Stimulated activated CD8-positive, alpha-beta memory T cell treated with anti-CD3 and anti-CD28 coated beads, Interleukin-15, amount 100 ng/mL, for 24 hours (primary cell): Measurements from ENCODE around the gene DPF3.

ENCODE experiments used
- DNase-seq: peaks from one replicate; pipeline ENCODE4 v3.0.0-alpha.2; 2020; ENCODE audit warnings: low read depth

DPF3 gene

GRCh38 chr14:72644758-72645489 lies 249.0 kb downstream of the DPF3 start:
- DNase-seq: no peak

- DNase-seq: no peak
Observed at GRCh38 chr14:72644038-72644437, 249.9 kb downstream of the DPF3 start.

GRCh38 chr14:72643317-72643801 lies 250.5 kb downstream of the DPF3 start:
- no peak for DNase-seq

- no peak for DNase-seq
Observed at GRCh38 chr14:72640911-72641485, 252.9 kb downstream of the DPF3 start.

- DNase-seq: no peak
Observed at GRCh38 chr14:72638021-72638420, 255.9 kb downstream of the DPF3 start.

GRCh38 chr14:72636871-72637270 lies 257.0 kb downstream of the DPF3 start:
- no peak for DNase-seq

GRCh38 chr14:72636094-72636493 lies 257.8 kb downstream of the DPF3 start:
- no peak for DNase-seq

- no peak for DNase-seq
Observed at GRCh38 chr14:72634691-72635616, 258.9 kb downstream of the DPF3 start.

GRCh38 chr14:72633551-72633950 lies 260.4 kb downstream of the DPF3 start:
- no peak for DNase-seq

GRCh38 chr14:72632727-72633126 lies 261.2 kb downstream of the DPF3 start:
- DNase-seq: no peak

- DNase-seq: no peak
Observed at GRCh38 chr14:72631401-72631800, 262.5 kb downstream of the DPF3 start.

GRCh38 chr14:72630374-72630773 lies 263.5 kb downstream of the DPF3 start:
- DNase-seq: no peak

- DNase-seq: no peak
Observed at GRCh38 chr14:72629534-72629933, 264.4 kb downstream of the DPF3 start.

- DNase-seq: no peak
Observed at GRCh38 chr14:72625689-72626088, 268.2 kb downstream of the DPF3 start.

GRCh38 chr14:72621387-72622065 lies 272.4 kb downstream of the DPF3 start:
- no peak for DNase-seq

GRCh38 chr14:72619881-72620280 lies 274.0 kb downstream of the DPF3 start:
- DNase-seq: no peak

- no peak for DNase-seq
Observed at GRCh38 chr14:72619111-72619571, 274.8 kb downstream of the DPF3 start.

GRCh38 chr14:72618424-72618823 lies 275.5 kb downstream of the DPF3 start:
- no peak for DNase-seq

GRCh38 chr14:72617391-72618031 lies 276.4 kb downstream of the DPF3 start:
- DNase-seq: no peak

- DNase-seq: no peak
Observed at GRCh38 chr14:72616811-72617210, 277.1 kb downstream of the DPF3 start.

GRCh38 chr14:72616294-72616693 lies 277.6 kb downstream of the DPF3 start:
- no peak for DNase-seq
